ENCODE data around the gene BTBD18.

- TF ChIP-seq MXI1 (IDR thresholded peaks at IDR 0.05; ENCODE audit: low read depth, low read length) (no peak), ZNF274 (IDR thresholded peaks at IDR 0.05; ENCODE audit: insufficient read depth, insufficient read length) (no peak), NR2C2 (IDR thresholded peaks at IDR 0.05; ENCODE audit: borderline replicate concordance, control insufficient read depth, insufficient read length, low read depth) (no peak)
Measured at GRCh38 chr11:57742087-57742452, 9.5 kb downstream of the BTBD18 start.
